Measurements from ENCODE around the gene CRLF1.

DNA sequence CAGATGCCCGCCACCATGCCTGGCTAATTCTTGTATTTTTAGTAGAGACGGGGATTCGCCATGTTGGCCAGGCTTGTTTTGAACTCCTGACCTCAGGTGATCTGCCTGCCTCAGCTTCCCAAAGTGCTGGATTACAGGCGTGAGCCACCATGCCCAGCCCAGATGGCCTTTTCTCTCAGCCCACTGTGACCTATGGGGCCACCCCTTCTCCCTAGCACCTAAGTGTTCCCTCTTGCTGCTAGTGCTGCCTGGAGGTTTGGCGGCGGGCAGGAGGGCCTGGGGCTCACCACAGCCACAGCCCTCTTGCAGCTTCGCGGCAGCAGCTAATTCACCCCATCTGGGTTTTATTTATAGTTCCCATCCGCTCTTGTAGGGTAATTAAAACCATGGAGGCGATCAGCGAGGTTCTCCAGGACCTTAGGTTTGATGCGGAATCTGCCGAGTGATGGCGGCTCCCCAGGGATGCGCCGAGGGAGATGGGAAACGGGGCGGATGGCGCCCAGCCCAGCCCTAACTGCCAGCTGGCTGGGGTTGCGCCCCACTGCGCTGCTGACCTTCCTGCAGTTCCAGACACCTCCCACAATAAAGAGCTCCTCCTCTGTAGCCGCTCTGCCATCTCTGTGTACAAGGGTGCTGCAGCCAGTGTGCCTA lies 14.7 kb downstream of the CRLF1 start:
- TF ChIP-seq, protein P1, sequence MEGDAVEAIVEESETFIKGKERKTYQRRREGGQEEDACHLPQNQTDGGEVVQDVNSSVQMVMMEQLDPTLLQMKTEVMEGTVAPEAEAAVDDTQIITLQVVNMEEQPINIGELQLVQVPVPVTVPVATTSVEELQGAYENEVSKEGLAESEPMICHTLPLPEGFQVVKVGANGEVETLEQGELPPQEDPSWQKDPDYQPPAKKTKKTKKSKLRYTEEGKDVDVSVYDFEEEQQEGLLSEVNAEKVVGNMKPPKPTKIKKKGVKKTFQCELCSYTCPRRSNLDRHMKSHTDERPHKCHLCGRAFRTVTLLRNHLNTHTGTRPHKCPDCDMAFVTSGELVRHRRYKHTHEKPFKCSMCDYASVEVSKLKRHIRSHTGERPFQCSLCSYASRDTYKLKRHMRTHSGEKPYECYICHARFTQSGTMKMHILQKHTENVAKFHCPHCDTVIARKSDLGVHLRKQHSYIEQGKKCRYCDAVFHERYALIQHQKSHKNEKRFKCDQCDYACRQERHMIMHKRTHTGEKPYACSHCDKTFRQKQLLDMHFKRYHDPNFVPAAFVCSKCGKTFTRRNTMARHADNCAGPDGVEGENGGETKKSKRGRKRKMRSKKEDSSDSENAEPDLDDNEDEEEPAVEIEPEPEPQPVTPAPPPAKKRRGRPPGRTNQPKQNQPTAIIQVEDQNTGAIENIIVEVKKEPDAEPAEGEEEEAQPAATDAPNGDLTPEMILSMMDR (IDR thresholded peaks at IDR 0.05): no peak
- no peak for TF ChIP-seq POLR2A (IDR thresholded peaks at IDR 0.05)
- TF ChIP-seq POLR2AphosphoS5 (IDR thresholded peaks at IDR 0.05): no peak
